IPS DF 6.9 (cell line): ENCODE data around the gene SH3BP5L.

Experiments
- DNase-seq: peaks from one replicate; pipeline ENCODE4 v3.0.0-alpha.2; 2013; ENCODE audit warnings: low read depth, low spot score
- H3K27ac ChIP-seq: one replicate; pipeline ENCODE4 v1.5.1; 2013; ENCODE audit warnings: low read length, control low read depth
- H3K27me3 ChIP-seq: 2 replicates; pipeline ENCODE4 v1.6.1; 2013; ENCODE audit warnings: mild to moderate bottlenecking, low read length; ENCODE audit not compliant: control insufficient read depth, insufficient read depth
- H3K36me3 ChIP-seq: 2 replicates; pipeline ENCODE4 v1.6.1; 2013; ENCODE audit warnings: low read length; ENCODE audit not compliant: control insufficient read depth, insufficient read depth
- H3K4me1 ChIP-seq: 2 replicates; pipeline ENCODE4 v1.6.1; 2013; ENCODE audit warnings: low read length; ENCODE audit not compliant: control insufficient read depth, insufficient read depth
- H3K4me3 ChIP-seq: 2 replicates; pipeline ENCODE4 v1.5.1; 2013; ENCODE audit warnings: mild to moderate bottlenecking, low read length
- H3K9me3 ChIP-seq: 2 replicates; pipeline ENCODE4 v1.6.1; 2013; ENCODE audit warnings: low read length, inconsistent platforms; ENCODE audit not compliant: control insufficient read depth, insufficient read depth
- WGBS: extraction: QIAGEN DNeasy Blood & Tissue Kit; methylation state at CpG from one replicate; pipeline ENCODE4 v1.1.7; 2013; ENCODE audit warnings: mixed read lengths, missing lambda C conversion rate; ENCODE audit not compliant: insufficient read length, insufficient coverage; 5-methylcytosine and 5-hydroxymethylcytosine counted together

Gene SH3BP5L

DNA sequence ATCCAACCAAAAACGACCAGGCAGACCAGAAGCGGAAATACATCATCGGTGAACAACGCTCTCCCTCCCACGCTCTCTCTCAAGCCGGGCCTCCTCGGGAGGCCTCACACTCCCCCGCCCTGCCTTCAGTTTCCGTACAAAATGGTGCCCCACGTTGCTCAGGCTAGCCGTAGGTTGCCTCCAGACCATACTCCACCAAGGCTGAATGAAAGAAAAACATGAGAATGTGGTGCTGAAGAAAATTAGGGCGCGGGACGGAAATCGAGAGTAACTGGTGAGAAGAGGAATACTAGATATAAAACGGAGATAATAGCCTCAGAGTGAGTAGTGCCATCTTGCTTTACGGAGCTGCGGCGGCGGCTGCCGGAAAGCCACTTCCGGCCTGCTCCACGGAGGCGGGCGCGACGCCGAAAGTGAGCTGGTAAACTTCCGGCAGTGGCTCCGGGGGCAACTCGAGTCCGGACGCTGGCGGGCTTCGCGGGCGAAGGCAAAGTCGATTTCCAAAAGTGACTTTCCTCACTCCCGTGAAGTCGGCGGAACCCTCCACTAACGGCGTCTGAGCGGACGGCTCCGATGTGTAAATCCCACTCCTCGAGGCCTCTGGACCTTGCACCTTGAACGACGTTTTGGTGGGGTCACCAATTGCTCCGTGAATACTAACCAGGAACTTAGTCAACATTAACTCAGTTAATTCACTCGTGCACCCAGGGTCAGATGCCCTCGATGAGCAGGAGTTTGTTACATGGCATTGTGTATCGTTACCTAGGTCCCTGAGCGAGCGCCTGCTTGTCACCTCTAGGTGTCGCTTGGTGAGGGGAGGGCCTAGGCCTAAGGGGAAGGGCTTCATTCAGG lies at the start of gene SH3BP5L:
Gene SH3BP5L (minus strand): TSS at position 7 of the 852 bp plus-strand sequence. CDS start 980 bp downstream, outside the sequence.
- Histone ChIP-seq H3K27me3 (no peaks in the 10 kb centered on the region), H3K27ac (no peak within 1 kb of the TSS), H3K4me1 (no peaks in the 10 kb centered on the region), H3K4me3 (peak within 1 kb of the TSS; percentile 78; the same call in 1 of the 2 replicates), H3K36me3 (no peaks in the 10 kb centered on the region; the same call in 1 of the 2 replicates), H3K9me3 (no peaks in the 10 kb centered on the region)
- no CpG with 5 or more reads among the region's 56 CpGs for WGBS
- DNase-seq = peak; percentile 82

- no peaks in the 10 kb centered on the region for H3K9me3 ChIP-seq
- no peak overlapping the region for H3K27ac ChIP-seq
- H3K4me3 ChIP-seq = peak overlapping the region; percentile 90; the same call in 1 of the 2 replicates
- no peaks in the 10 kb centered on the region for H3K27me3 ChIP-seq
- no CpG with 5 or more reads among the region's 23 CpGs for WGBS
- no peaks in the 10 kb centered on the region for H3K36me3 ChIP-seq
- peak; percentile 57 for DNase-seq
- no peaks in the 10 kb centered on the region for H3K4me1 ChIP-seq
Measured at GRCh38 chr1:248873993-248874533, 48.3 kb upstream of the SH3BP5L start.

DNA sequence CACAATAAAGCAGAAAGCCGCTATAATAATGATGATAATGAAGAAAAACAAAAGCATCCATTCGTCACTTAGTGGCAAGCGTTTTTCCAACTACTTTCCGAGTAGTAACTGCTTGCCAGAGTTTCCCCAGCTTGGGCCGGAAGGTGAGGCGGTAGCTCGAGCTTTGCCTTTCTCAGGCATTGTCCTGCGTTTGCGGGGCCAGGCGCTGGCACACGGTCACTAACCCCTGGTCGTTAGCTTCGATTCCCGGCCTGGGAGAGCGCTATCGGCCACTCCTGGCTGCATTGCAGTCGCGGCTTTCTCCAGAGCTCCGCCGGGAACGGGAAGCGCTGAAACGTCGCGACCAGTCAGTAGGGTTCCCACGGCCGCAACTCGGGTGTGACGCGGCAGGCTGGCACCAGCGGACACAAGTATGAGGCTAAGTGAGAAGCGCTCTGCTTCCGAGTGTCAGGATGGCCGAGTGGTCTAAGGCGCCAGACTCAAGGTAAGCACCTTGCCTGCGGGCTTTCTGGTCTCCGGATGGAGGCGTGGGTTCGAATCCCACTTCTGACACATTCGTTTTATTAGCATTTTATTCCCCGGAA lies 47.8 kb upstream of the SH3BP5L start:
- Histone ChIP-seq H3K9me3 (no peaks in the 10 kb centered on the region), H3K4me1 (no peaks in the 10 kb centered on the region), H3K27ac (no peak overlapping the region), H3K27me3 (no peaks in the 10 kb centered on the region), H3K36me3 (no peaks in the 10 kb centered on the region), H3K4me3 (peak overlapping the region; percentile 90)
- no CpG with 5 or more reads among the region's 41 CpGs for WGBS
- DNase-seq = peak; percentile 82

DNA sequence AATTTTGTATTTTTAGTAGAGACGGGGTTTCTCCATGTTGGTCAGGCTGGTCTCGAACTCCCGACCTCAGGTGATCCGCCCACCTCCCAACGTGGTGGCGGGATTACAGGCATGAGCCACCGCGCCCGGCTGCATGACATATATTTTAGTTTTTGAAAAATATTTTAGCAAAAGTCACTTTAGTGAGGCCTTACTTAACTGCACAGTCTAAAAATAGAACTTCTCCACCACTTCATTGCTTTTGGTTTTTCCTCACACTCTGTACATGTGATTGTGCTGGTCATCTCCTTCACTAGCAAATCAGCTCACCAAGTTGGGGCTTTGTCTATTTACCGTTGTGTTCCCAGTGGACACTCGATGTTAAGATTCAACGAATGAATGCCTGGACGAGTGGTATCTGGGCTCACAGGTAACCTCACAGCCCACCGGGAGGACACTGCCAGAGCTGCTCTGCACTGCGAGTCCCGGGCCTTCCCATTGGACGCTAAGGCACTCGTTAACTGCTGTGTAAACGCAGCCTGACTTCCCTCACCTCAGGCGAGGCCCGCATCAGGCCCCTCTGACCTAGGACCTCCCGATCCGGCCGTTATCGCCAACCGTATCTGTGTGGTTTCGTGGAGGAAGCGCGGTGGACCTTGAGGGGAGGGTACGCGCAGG lies 47.2 kb upstream of the SH3BP5L start:
- Histone ChIP-seq H3K27me3 (no peaks in the 10 kb centered on the region), H3K4me1 (no peaks in the 10 kb centered on the region), H3K36me3 (no peaks in the 10 kb centered on the region), H3K27ac (no peak overlapping the region), H3K9me3 (no peaks in the 10 kb centered on the region), H3K4me3 (peak overlapping the region; percentile 90)
- no CpG with 5 or more reads among the region's 31 CpGs for WGBS
- DNase-seq = peak; percentile 68

- no peaks in the 10 kb centered on the region for H3K27me3 ChIP-seq
- H3K36me3 ChIP-seq = no peaks in the 10 kb centered on the region
- no peaks in the 10 kb centered on the region for H3K9me3 ChIP-seq
- H3K4me3 ChIP-seq = no peak overlapping the region
- DNase-seq = no peak
- WGBS = no CpG with 5 or more reads among the region's 3 CpGs
- H3K27ac ChIP-seq = no peak overlapping the region
- H3K4me1 ChIP-seq = no peaks in the 10 kb centered on the region
Measured at GRCh38 chr1:248871837-248872401, 46.2 kb upstream of the SH3BP5L start.

DNA sequence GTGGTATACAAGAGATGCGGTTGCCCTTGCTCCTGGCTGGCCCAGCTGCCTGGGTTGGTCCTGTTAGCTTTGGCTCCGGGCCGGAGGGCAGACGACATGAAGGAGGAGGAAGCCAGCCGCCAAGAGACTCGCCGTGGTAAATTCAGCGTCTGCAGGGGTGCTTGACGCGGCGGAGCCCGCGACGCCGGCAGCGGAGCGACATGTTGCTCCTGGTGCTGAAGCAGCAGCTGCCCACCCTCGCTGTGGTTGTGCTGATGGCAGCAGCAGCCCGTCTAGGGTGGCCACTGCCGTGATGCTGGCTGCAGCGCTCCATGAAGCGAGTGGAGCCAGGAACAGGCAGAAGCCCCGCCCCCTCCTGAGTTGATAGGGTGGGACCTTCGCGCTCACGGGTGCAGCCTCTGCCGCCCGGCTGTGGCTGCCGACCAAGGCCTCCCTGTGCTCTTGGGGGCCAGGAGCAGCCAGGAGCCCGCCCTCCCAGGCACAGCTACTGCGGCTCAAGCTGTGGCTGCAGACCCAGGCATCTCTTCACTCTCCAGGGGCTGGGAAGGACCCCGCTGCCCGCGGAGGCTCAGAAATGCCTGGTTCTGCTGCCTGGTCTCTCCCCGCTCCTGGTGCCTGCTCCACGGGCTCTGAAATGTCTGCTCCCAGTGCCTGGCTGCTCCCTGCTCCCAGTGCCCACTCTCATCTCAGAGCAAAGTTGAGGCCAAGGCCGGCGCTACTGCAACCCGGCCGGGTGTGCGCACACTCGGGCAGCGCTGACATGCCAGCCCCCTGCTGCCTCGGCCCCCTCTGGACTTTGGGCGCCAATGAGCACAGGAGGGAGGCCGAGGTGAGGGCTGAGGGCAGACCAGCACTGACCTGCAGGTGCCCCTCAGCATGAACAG lies 37.5 kb upstream of the SH3BP5L start:
- H3K4me1 ChIP-seq = 0 out of 2 replicates have a peak, but pooled peaks cover 2% of the 10 kb centered on the region
- no peak for DNase-seq
- H3K9me3 ChIP-seq = no peaks in the 10 kb centered on the region
- H3K4me3 ChIP-seq = peak overlapping the region; percentile 52; the same call in 1 of the 2 replicates
- no peaks in the 10 kb centered on the region for H3K36me3 ChIP-seq
- H3K27ac ChIP-seq = no peak overlapping the region
- 0 out of 2 replicates have a peak, but pooled peaks cover 1% of the 10 kb centered on the region for H3K27me3 ChIP-seq
- WGBS = no CpG with 5 or more reads among the region's 46 CpGs

DNA sequence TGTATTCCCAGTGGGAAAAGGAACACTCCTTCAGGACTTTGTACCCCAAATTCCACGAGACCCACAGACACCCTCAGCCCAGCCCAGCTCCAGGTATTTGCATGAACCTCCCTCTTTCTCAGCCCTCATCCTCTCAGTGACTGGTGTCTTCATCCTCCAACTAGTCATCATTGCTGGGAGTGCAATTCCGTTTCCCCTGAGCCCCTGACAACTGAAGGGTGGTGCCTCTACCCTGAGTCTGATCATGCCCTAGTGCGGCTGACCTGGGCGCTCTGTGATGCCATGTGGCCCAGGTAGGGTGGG lies 36.9 kb upstream of the SH3BP5L start:
- 0 out of 2 replicates have a peak, but pooled peaks cover 1% of the 10 kb centered on the region for H3K27me3 ChIP-seq
- no peaks in the 10 kb centered on the region for H3K9me3 ChIP-seq
- peak overlapping the region; percentile 52; the same call in 1 of the 2 replicates for H3K4me3 ChIP-seq
- H3K27ac ChIP-seq = no peak overlapping the region
- H3K36me3 ChIP-seq = no peaks in the 10 kb centered on the region
- DNase-seq = no peak
- 0 out of 2 replicates have a peak, but pooled peaks cover 2% of the 10 kb centered on the region for H3K4me1 ChIP-seq
- no CpG with 5 or more reads among the region's 4 CpGs for WGBS

GRCh38 chr1:248861616-248862015 lies 35.9 kb upstream of the SH3BP5L start:
- Histone ChIP-seq H3K27me3 (0 out of 2 replicates have a peak, but pooled peaks cover 1% of the 10 kb centered on the region), H3K36me3 (no peaks in the 10 kb centered on the region), H3K27ac (no peak overlapping the region), H3K9me3 (no peaks in the 10 kb centered on the region), H3K4me1 (0 out of 2 replicates have a peak, but pooled peaks cover 6% of the 10 kb centered on the region), H3K4me3 (no peak overlapping the region)
- DNase-seq = no peak
- WGBS = no CpG with 5 or more reads among the region's 2 CpGs

DNA sequence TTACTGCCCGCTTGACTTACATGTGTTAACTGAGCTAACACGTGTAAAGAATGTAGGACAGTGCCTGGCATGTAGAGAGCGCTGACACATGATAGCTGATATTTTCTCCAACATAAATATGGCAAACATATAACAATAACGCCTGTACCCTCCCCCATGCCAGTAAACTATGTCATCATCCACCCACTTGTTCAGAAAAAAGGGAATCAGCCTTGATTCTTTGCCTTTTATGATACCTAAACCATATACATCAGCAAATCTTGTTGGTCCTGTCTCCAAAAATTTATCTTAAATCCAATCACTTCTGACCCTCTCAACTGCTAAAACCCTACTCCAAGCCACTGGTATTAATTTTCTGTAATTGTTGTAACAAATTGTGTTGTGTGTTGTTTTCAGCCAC lies 34.3 kb upstream of the SH3BP5L start:
- Histone ChIP-seq H3K4me3 (no peak overlapping the region), H3K36me3 (0 out of 2 replicates have a peak, but pooled peaks cover 3% of the 10 kb centered on the region), H3K9me3 (no peaks in the 10 kb centered on the region), H3K27ac (no peak overlapping the region), H3K4me1 (0 out of 2 replicates have a peak, but pooled peaks cover 6% of the 10 kb centered on the region), H3K27me3 (0 out of 2 replicates have a peak, but pooled peaks cover 1% of the 10 kb centered on the region)
- no peak for DNase-seq
- WGBS = no CpG with 5 or more reads among the region's 4 CpGs
